ENCODE data around the gene ZNF770.

DNA sequence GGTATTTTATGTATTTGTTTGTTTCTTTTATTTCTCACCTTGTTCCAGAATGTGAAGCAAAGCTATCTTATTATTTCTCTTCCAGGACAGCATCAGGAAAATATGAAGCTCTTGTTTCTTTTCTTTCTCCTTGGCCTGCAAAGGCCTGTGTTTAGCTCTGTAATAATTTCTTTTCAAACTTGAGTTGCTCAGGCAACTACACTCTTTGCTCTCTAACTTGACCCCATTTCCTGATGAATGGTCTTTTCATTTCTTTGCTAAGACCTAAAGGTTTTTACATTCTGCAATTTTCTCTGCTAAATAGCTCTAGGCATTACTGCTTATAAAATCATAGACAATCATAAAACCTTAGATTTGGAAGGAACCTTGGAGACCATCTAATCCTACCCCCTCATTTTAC is 26.2 kb upstream of the ZNF770 start:
- TF ChIP-seq, protein P1, sequence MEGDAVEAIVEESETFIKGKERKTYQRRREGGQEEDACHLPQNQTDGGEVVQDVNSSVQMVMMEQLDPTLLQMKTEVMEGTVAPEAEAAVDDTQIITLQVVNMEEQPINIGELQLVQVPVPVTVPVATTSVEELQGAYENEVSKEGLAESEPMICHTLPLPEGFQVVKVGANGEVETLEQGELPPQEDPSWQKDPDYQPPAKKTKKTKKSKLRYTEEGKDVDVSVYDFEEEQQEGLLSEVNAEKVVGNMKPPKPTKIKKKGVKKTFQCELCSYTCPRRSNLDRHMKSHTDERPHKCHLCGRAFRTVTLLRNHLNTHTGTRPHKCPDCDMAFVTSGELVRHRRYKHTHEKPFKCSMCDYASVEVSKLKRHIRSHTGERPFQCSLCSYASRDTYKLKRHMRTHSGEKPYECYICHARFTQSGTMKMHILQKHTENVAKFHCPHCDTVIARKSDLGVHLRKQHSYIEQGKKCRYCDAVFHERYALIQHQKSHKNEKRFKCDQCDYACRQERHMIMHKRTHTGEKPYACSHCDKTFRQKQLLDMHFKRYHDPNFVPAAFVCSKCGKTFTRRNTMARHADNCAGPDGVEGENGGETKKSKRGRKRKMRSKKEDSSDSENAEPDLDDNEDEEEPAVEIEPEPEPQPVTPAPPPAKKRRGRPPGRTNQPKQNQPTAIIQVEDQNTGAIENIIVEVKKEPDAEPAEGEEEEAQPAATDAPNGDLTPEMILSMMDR (IDR thresholded peaks at IDR 0.05), result no peak
- TF ChIP-seq EP300 (IDR thresholded peaks at IDR 0.05), result no peak

Data from ovary (tissue), 3 donors.